BJ (cell line): ENCODE results near the gene TEDC2. TPM values are rescaled to one million over a fixed set of nuclear protein-coding genes. Genes with fewer than 3 reads are reported as not detected.

Source experiments
- CTCF ChIA-PET: fragments of 350-600 bp; formaldehyde crosslinking; extraction: SDS; loops from one replicate; lab custom pipeline; 2021; ENCODE audit warnings: antibody characterized with exemption, inconsistent platforms; lab: Yijun Ruan, JAX
- POLR2A ChIA-PET: fragments of 300-600 bp; sonication (Branson Sonifier 250); formaldehyde crosslinking; extraction: SDS; loops from one replicate; lab custom pipeline; 2021; ENCODE audit warnings: antibody characterized with exemption; lab: Charles Lee
- DNase-seq: peaks from one replicate; pipeline ENCODE4 v3.0.0-alpha.2; 2011; ENCODE audit warnings: low read depth
- H3K27me3 ChIP-seq: 2 replicates; pipeline ENCODE4 v1.6.0; 2011; ENCODE audit warnings: low read length; ENCODE audit not compliant: control insufficient read depth, insufficient read depth
- H3K36me3 ChIP-seq: 2 replicates; pipeline ENCODE4 v1.5.1; 2011; ENCODE audit warnings: low read length; ENCODE audit not compliant: control insufficient read depth, insufficient read depth
- H3K4me3 ChIP-seq: 2 replicates; pipeline ENCODE4 v1.5.1; 2011; ENCODE audit warnings: low read depth, mild to moderate bottlenecking, control low read depth, low read length
- CTCF ChIP-seq: IDR thresholded peaks from 2 replicates; pipeline ENCODE4 v1.5.1; 2011; ENCODE audit warnings: low read depth, mild to moderate bottlenecking, control low read depth, inconsistent platforms, low read length, moderate library complexity; ENCODE audit not compliant: insufficient read depth
- polyA plus RNA-seq: library from polyadenylated mRNA; depleted of rRNA; stranded (reverse); fragments of >200 nt; gene quantifications from 2 replicates; pipeline ENCODE4 v1.2.3, GENCODE V29; 2011

TEDC2 gene
- polyA plus RNA-seq, 1 experiment: 3.7 TPM

GRCh38 chr16:2495041-2495440, 35.1 kb downstream of the TEDC2 start:
- TF ChIP-seq CTCF: no peak
- DNase-seq: no peak
- ChIA-PET CTCF (no interaction called here), POLR2A (no interaction called here)
- Histone ChIP-seq H3K27me3 (no peaks in the 10 kb centered on the region), H3K36me3 (peaks cover 41% of the 10 kb centered on the region), H3K4me3 (no peak overlapping the region)

GRCh38 chr16:2496223-2497115, 36.6 kb downstream of the TEDC2 start:
- no peak for TF ChIP-seq CTCF
- no peaks in the 10 kb centered on the region for H3K27me3 ChIP-seq
- DNase-seq: no peak
- CTCF ChIA-PET: interaction anchor here (1.6 to 1.9 kb wide), 2 partner anchors 66 to 156 kb away, joined by 5 to 6 read pairs; partner anchors contain the start of gene ABCA3
- peaks cover 36% of the 10 kb centered on the region for H3K36me3 ChIP-seq
- POLR2A ChIA-PET: no interaction called here
- H3K4me3 ChIP-seq: no peak overlapping the region

GRCh38 chr16:2497116-2497630, 37.3 kb downstream of the TEDC2 start:
- Histone ChIP-seq H3K36me3 (peaks cover 36% of the 10 kb centered on the region), H3K4me3 (no peak overlapping the region), H3K27me3 (no peaks in the 10 kb centered on the region)
- ChIA-PET POLR2A (no interaction called here), CTCF (interaction anchor here (1.6 to 1.9 kb wide), 2 partner anchors 67 to 157 kb away, joined by 5 to 6 read pairs; partner anchors contain the start of gene ABCA3)
- no peak for TF ChIP-seq CTCF
- no peak for DNase-seq

GRCh38 chr16:2497695-2498484, 38.0 kb downstream of the TEDC2 start:
- no peak for TF ChIP-seq CTCF
- no peak overlapping the region for H3K4me3 ChIP-seq
- DNase-seq: no peak
- H3K36me3 ChIP-seq: peaks cover 33% of the 10 kb centered on the region
- POLR2A ChIA-PET: no interaction called here
- CTCF ChIA-PET: interaction anchor here (1.3 to 1.9 kb wide), 3 partner anchors 15 to 158 kb away, joined by 4 to 6 read pairs (median 5); partner anchors contain the start of gene ABCA3
- H3K27me3 ChIP-seq: no peaks in the 10 kb centered on the region
